IPS-20b (cell line): Measurements from ENCODE around the gene TMC8.
"Not testable (repeated sequence)": the region's sequence is repeated elsewhere in the genome, so short reads cannot be mapped to it uniquely, and the experiment has no call there.

Source experiments
- H3K27ac ChIP-seq: one replicate; pipeline ENCODE4 v1.5.1; 2013; ENCODE audit warnings: low read length
- H3K27me3 ChIP-seq: 2 replicates; pipeline ENCODE4 v1.6.1; 2013; ENCODE audit warnings: mild to moderate bottlenecking, low read length, inconsistent platforms; ENCODE audit not compliant: insufficient read depth
- H3K36me3 ChIP-seq: 2 replicates; pipeline ENCODE4 v1.6.1; 2013; ENCODE audit warnings: low read depth, mild to moderate bottlenecking, inconsistent platforms, low read length, moderate library complexity; ENCODE audit not compliant: insufficient read depth
- H3K4me1 ChIP-seq: 2 replicates; pipeline ENCODE4 v1.6.1; 2013; ENCODE audit warnings: mild to moderate bottlenecking, control low read depth, inconsistent platforms, low read length, moderate library complexity; ENCODE audit not compliant: insufficient read depth
- H3K4me3 ChIP-seq: 2 replicates; pipeline ENCODE4 v1.5.1; 2013; ENCODE audit warnings: mild to moderate bottlenecking, low read length, inconsistent platforms
- H3K9ac ChIP-seq: 2 replicates; pipeline ENCODE4 v1.6.1; 2013; ENCODE audit warnings: low read depth, mild to moderate bottlenecking, inconsistent platforms, low read length, moderate library complexity
- H3K9me3 ChIP-seq: 2 replicates; pipeline ENCODE4 v1.6.1; 2013; ENCODE audit warnings: mild to moderate bottlenecking, low read depth, low read length, inconsistent platforms; ENCODE audit not compliant: insufficient read depth

The TMC8 gene

GRCh38 chr17:78111727-78112517 lies 18.6 kb upstream of the TMC8 start:
- no peaks in the 10 kb centered on the region for H3K9me3 ChIP-seq
- no peak overlapping the region for H3K27ac ChIP-seq
- no peak overlapping the region for H3K9ac ChIP-seq
- H3K27me3 ChIP-seq: no peaks in the 10 kb centered on the region
- no peaks in the 10 kb centered on the region for H3K4me1 ChIP-seq
- no peak overlapping the region for H3K4me3 ChIP-seq
- H3K36me3 ChIP-seq: peaks cover 5% of the 10 kb centered on the region; the same call in 1 of the 2 replicates

- H3K27ac ChIP-seq: no peak overlapping the region
- H3K4me3 ChIP-seq: no peak overlapping the region
- H3K36me3 ChIP-seq: no peaks in the 10 kb centered on the region
- no peaks in the 10 kb centered on the region for H3K27me3 ChIP-seq
- no peaks in the 10 kb centered on the region for H3K9me3 ChIP-seq
- no peaks in the 10 kb centered on the region for H3K4me1 ChIP-seq
- no peak overlapping the region for H3K9ac ChIP-seq
These were observed 17.8 kb upstream of the TMC8 start for GRCh38 chr17:78112518-78113471.

- no peak overlapping the region for H3K27ac ChIP-seq
- H3K36me3 ChIP-seq: no peaks in the 10 kb centered on the region
- H3K4me3 ChIP-seq: no peak overlapping the region
- no peak overlapping the region for H3K9ac ChIP-seq
- no peaks in the 10 kb centered on the region for H3K9me3 ChIP-seq
- H3K4me1 ChIP-seq: no peaks in the 10 kb centered on the region
- no peaks in the 10 kb centered on the region for H3K27me3 ChIP-seq
These were observed 16.5 kb upstream of the TMC8 start for GRCh38 chr17:78113804-78114785.

- no peaks in the 10 kb centered on the region for H3K27me3 ChIP-seq
- no peaks in the 10 kb centered on the region for H3K9me3 ChIP-seq
- no peaks in the 10 kb centered on the region for H3K4me1 ChIP-seq
- no peaks in the 10 kb centered on the region for H3K36me3 ChIP-seq
- H3K27ac ChIP-seq: no peak overlapping the region
- H3K9ac ChIP-seq: no peak overlapping the region
- H3K4me3 ChIP-seq: no peak overlapping the region
These were observed 15.5 kb upstream of the TMC8 start for GRCh38 chr17:78114831-78115723.

- not testable (repeated sequence) for H3K9ac ChIP-seq, H3K36me3 ChIP-seq, H3K27me3 ChIP-seq, H3K27ac ChIP-seq, H3K4me1 ChIP-seq, H3K4me3 ChIP-seq, H3K9me3 ChIP-seq
These were observed 14.8 kb upstream of the TMC8 start for GRCh38 chr17:78115803-78116202.

GRCh38 chr17:78116411-78116810 lies 14.2 kb upstream of the TMC8 start:
- no peaks in the 10 kb centered on the region for H3K9me3 ChIP-seq
- no peaks in the 10 kb centered on the region for H3K27me3 ChIP-seq
- no peak overlapping the region for H3K4me3 ChIP-seq
- H3K36me3 ChIP-seq: no peaks in the 10 kb centered on the region
- H3K27ac ChIP-seq: no peak overlapping the region
- H3K4me1 ChIP-seq: no peaks in the 10 kb centered on the region
- no peak overlapping the region for H3K9ac ChIP-seq

GRCh38 chr17:78117027-78117981 lies 13.3 kb upstream of the TMC8 start:
- no peak overlapping the region for H3K27ac ChIP-seq
- H3K9ac ChIP-seq: no peak overlapping the region
- no peaks in the 10 kb centered on the region for H3K9me3 ChIP-seq
- no peaks in the 10 kb centered on the region for H3K27me3 ChIP-seq
- no peak overlapping the region for H3K4me3 ChIP-seq
- H3K4me1 ChIP-seq: no peaks in the 10 kb centered on the region
- 0 out of 2 replicates have a peak, but pooled peaks cover 6% of the 10 kb centered on the region for H3K36me3 ChIP-seq

GRCh38 chr17:78118801-78119241 lies 11.8 kb upstream of the TMC8 start:
- Histone ChIP-seq H3K9ac (no peak overlapping the region), H3K4me3 (no peak overlapping the region), H3K36me3 (peaks cover 21% of the 10 kb centered on the region; the same call in 1 of the 2 replicates), H3K27me3 (no peaks in the 10 kb centered on the region), H3K4me1 (no peaks in the 10 kb centered on the region), H3K27ac (no peak overlapping the region), H3K9me3 (no peaks in the 10 kb centered on the region)

GRCh38 chr17:78120537-78120936 lies 10.0 kb upstream of the TMC8 start:
- H3K27ac ChIP-seq: no peak overlapping the region
- H3K36me3 ChIP-seq: peaks cover 21% of the 10 kb centered on the region
- H3K4me3 ChIP-seq: no peak overlapping the region
- no peaks in the 10 kb centered on the region for H3K9me3 ChIP-seq
- H3K9ac ChIP-seq: no peak overlapping the region
- H3K4me1 ChIP-seq: no peaks in the 10 kb centered on the region
- no peaks in the 10 kb centered on the region for H3K27me3 ChIP-seq
